ENCODE measurements around the gene CEL. TPM values are rescaled to one million over a fixed set of nuclear protein-coding genes. Genes with fewer than 3 reads are reported as not detected.

Gene CEL
- total RNA-seq, 1 experiment from 2014 or later = 3.6 TPM

DNA sequence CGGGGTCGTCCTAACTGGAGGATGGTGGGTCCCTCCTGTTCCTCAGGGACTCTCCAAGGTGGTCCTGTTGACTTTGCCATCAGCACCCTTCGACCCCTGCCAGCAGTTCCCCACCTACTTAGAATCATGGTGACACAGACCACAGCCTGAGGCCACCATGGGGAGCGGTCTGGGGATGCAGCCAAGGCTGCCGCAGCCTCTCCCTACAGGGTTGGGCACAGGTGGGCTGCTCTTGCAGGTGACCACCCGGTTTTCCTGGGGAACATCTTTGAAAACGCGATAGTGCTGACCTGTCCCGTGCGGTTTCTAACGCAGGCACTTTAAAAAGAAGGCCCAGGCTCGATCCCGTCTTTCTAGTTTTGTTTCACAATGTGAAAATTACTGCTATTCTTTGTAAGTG, 12.7 kb upstream of the CEL start:
- Histone ChIP-seq H3K23ac (ENCODE audit: insufficient read length, low read depth, low read length) (no peak overlapping the region), H3K18ac (ENCODE audit: insufficient read length, low read depth, low read length) (no peak overlapping the region), H3K14ac (ENCODE audit: insufficient read depth, low read length) (no peak overlapping the region), H3K9me3 (ENCODE audit: control insufficient read depth, low read depth, low read length) (no peaks in the 10 kb centered on the region), H3K23me2 (ENCODE audit: insufficient read length, low read depth, low read length, poor library complexity, severe bottlenecking) (no peaks in the 10 kb centered on the region), H2BK5ac (ENCODE audit: insufficient read length, low read length) (no peak overlapping the region), H2BK12ac (ENCODE audit: insufficient read length, low read depth, low read length) (no peak overlapping the region), H3K27me3 (ENCODE audit: insufficient read depth, low read length) (no peaks in the 10 kb centered on the region), H3K27ac (ENCODE audit: insufficient read length, low read depth, low read length) (no peak overlapping the region), H3K4ac (ENCODE audit: low read depth, low read length) (no peak overlapping the region), H4K8ac (replicated peaks; ENCODE audit: insufficient read length, low read depth, low read length) (no peak overlapping the region), H2BK15ac (ENCODE audit: low read depth, low read length) (no peak overlapping the region), H2AK5ac (ENCODE audit: insufficient read length, low read length) (no peak overlapping the region), H2BK120ac (ENCODE audit: low read depth, low read length, poor library complexity, severe bottlenecking) (no peak overlapping the region), H4K91ac (ENCODE audit: insufficient read length, low read depth, low read length) (no peak overlapping the region), H2BK20ac (ENCODE audit: low read depth, low read length, poor library complexity, severe bottlenecking) (no peak overlapping the region), H4K20me1 (ENCODE audit: control insufficient read depth, insufficient read depth, insufficient read length) (no peaks in the 10 kb centered on the region), H3K4me1 (ENCODE audit: insufficient read depth, low read length) (no peaks in the 10 kb centered on the region), H3K79me2 (ENCODE audit: insufficient read depth, low read length) (no peaks in the 10 kb centered on the region), H3K56ac (ENCODE audit: insufficient read length, low read depth, low read length) (no peak overlapping the region), H3K9ac (ENCODE audit: extremely low read depth, insufficient read length, low read length) (no peak overlapping the region), H3K4me2 (ENCODE audit: insufficient read depth, insufficient read length, low read length) (no peak overlapping the region), H3K79me1 (ENCODE audit: insufficient read depth, low read depth, low read length, poor library complexity, severe bottlenecking) (no peaks in the 10 kb centered on the region), H3T11ph (ENCODE audit: low read length) (no peak overlapping the region), H2AFZ (ENCODE audit: low read length) (no peak overlapping the region), H4K5ac (ENCODE audit: insufficient read length, low read depth, low read length) (no peak overlapping the region)
- H3K9me3 Mint-ChIP-seq = no peaks in the 10 kb centered on the region
- no peak for DNase-seq
- H3K27me3 Mint-ChIP-seq (ENCODE audit: low read depth) = no peaks in the 10 kb centered on the region
- no peak overlapping the region for H3K27ac Mint-ChIP-seq
- peaks cover 32 to 82% (median 69%) of the 10 kb centered on the region in 3 experiments; a peak in 6 of 7 replicates for H3K36me3 Mint-ChIP-seq (ENCODE audit: insufficient read depth in 1 of 3, low read depth in 3 of 3)
- no peak overlapping the region; a peak in 1 of 5 replicates for H3K4me3 Mint-ChIP-seq
- no CpG with 5 or more reads among the region's 13 CpGs for WGBS (ENCODE audit: extremely low coverage, insufficient read length, low lambda C conversion rate)
- TF ChIP-seq, protein P1, sequence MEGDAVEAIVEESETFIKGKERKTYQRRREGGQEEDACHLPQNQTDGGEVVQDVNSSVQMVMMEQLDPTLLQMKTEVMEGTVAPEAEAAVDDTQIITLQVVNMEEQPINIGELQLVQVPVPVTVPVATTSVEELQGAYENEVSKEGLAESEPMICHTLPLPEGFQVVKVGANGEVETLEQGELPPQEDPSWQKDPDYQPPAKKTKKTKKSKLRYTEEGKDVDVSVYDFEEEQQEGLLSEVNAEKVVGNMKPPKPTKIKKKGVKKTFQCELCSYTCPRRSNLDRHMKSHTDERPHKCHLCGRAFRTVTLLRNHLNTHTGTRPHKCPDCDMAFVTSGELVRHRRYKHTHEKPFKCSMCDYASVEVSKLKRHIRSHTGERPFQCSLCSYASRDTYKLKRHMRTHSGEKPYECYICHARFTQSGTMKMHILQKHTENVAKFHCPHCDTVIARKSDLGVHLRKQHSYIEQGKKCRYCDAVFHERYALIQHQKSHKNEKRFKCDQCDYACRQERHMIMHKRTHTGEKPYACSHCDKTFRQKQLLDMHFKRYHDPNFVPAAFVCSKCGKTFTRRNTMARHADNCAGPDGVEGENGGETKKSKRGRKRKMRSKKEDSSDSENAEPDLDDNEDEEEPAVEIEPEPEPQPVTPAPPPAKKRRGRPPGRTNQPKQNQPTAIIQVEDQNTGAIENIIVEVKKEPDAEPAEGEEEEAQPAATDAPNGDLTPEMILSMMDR (conservative IDR thresholded peaks at IDR 0.05) = no peak
- H3K4me1 Mint-ChIP-seq = no peaks in the 10 kb centered on the region
